ENCODE measurements around the gene PACRG. TPM values are rescaled to one million over a fixed set of nuclear protein-coding genes. Genes with fewer than 3 reads are reported as not detected.

PACRG gene
- polyA plus RNA-seq, 1 of the 3 experiments (the other 2 are of a cell fraction) = 0.56 TPM

GRCh38 chr6:162833776-162834175 lies 106.0 kb downstream of the PACRG start:
- Histone ChIP-seq H3K9me3 (no peaks in the 10 kb centered on the region), H3K27me3 (ENCODE audit: insufficient read depth) (no peaks in the 10 kb centered on the region), H3K4me3 (ENCODE audit: low read depth in 2 of 2, low read length in 1 of 2) (no peak overlapping the region), H3K9ac (no peak overlapping the region), H3K4me1 (ENCODE audit: control insufficient read depth in 1 of 2, insufficient read depth in 2 of 2, low read depth in 1 of 2, low read length in 1 of 2) (no peaks in the 10 kb centered on the region), H4K20me1 (ENCODE audit: insufficient read depth) (no peaks in the 10 kb centered on the region), H3F3A (replicated peaks; ENCODE audit: insufficient read depth) (no peaks in the 10 kb centered on the region), H2AFZ (ENCODE audit: low read depth) (no peak overlapping the region), H3K4me2 (no peak overlapping the region), H3K27ac (ENCODE audit: low read depth in 2 of 2, low read length in 1 of 2) (no peak overlapping the region), H3K36me3 (replicated peaks in 1 of 2; ENCODE audit: control insufficient read depth in 1 of 2, insufficient read depth in 2 of 2, low read length in 1 of 2) (no peaks in the 10 kb centered on the region), H3K9me2 (no peaks in the 10 kb centered on the region), H3K79me2 (ENCODE audit: insufficient read depth) (no peaks in the 10 kb centered on the region)
- ChIA-PET CTCF (no interaction called here), POLR2A (no interaction called here)
- TF ChIP-seq EZH2phosphoT487 (IDR thresholded peaks at IDR 0.05; ENCODE audit: borderline replicate concordance, low read depth) = no peak
- no peak for TF ChIP-seq MEF2A (IDR thresholded peaks at IDR 0.05; ENCODE audit: borderline replicate concordance, low read depth)
- no peak for TF ChIP-seq REST (IDR thresholded peaks at IDR 0.05; ENCODE audit: low read depth, low read length)
- TF ChIP-seq FOSL2 (IDR thresholded peaks at IDR 0.05; ENCODE audit: borderline replicate concordance, low read depth) = no peak
- TF ChIP-seq JUND (IDR thresholded peaks at IDR 0.05) = no peak
- TF ChIP-seq NFIC (IDR thresholded peaks at IDR 0.05; ENCODE audit: borderline replicate concordance) = no peak
- no peak for TF ChIP-seq NRF1 (IDR thresholded peaks at IDR 0.05; ENCODE audit: low read depth, low read length)
- TF ChIP-seq GATA2 (CRISPR knock-in tag; IDR thresholded peaks at IDR 0.05) = no peak
- no peak for TF ChIP-seq FOXM1 (IDR thresholded peaks at IDR 0.05; ENCODE audit: low read depth)
- no peak for TF ChIP-seq SMC3 (IDR thresholded peaks at IDR 0.05; ENCODE audit: low read depth, low read length)
- TF ChIP-seq, protein P1, sequence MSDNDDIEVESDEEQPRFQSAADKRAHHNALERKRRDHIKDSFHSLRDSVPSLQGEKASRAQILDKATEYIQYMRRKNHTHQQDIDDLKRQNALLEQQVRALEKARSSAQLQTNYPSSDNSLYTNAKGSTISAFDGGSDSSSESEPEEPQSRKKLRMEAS (IDR thresholded peaks at IDR 0.05; ENCODE audit: low read depth) = no peak
- no peak for TF ChIP-seq MXI1 (IDR thresholded peaks at IDR 0.05; ENCODE audit: low read depth, low read length)
- TF ChIP-seq, protein P2, sequence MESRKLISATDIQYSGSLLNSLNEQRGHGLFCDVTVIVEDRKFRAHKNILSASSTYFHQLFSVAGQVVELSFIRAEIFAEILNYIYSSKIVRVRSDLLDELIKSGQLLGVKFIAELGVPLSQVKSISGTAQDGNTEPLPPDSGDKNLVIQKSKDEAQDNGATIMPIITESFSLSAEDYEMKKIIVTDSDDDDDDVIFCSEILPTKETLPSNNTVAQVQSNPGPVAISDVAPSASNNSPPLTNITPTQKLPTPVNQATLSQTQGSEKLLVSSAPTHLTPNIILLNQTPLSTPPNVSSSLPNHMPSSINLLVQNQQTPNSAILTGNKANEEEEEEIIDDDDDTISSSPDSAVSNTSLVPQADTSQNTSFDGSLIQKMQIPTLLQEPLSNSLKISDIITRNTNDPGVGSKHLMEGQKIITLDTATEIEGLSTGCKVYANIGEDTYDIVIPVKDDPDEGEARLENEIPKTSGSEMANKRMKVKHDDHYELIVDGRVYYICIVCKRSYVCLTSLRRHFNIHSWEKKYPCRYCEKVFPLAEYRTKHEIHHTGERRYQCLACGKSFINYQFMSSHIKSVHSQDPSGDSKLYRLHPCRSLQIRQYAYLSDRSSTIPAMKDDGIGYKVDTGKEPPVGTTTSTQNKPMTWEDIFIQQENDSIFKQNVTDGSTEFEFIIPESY (IDR thresholded peaks at IDR 0.05; ENCODE audit: borderline replicate concordance, low read depth) = no peak
- TF ChIP-seq ELF1 (IDR thresholded peaks at IDR 0.05) = no peak
- TF ChIP-seq TCF12 (IDR thresholded peaks at IDR 0.05) = no peak
- TF ChIP-seq, protein P3, sequence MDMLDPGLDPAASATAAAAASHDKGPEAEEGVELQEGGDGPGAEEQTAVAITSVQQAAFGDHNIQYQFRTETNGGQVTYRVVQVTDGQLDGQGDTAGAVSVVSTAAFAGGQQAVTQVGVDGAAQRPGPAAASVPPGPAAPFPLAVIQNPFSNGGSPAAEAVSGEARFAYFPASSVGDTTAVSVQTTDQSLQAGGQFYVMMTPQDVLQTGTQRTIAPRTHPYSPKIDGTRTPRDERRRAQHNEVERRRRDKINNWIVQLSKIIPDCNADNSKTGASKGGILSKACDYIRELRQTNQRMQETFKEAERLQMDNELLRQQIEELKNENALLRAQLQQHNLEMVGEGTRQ (IDR thresholded peaks at IDR 0.05; ENCODE audit: borderline replicate concordance, low read depth, low read length) = no peak
- no peak for TF ChIP-seq EP300 (IDR thresholded peaks at IDR 0.05; ENCODE audit: borderline replicate concordance in 1 of 2, low read depth in 1 of 2, low read length in 1 of 2)
- no peak for TF ChIP-seq RCOR1 (IDR thresholded peaks at IDR 0.05; ENCODE audit: low read length)
- WGBS (ENCODE audit: low lambda C conversion rate) = 24% methylated on average over 4 of the region's 4 CpGs
- no peak for DNase-seq
